GM23248 (cell line): ENCODE results near the gene CSH1. TPM values are rescaled to one million over a fixed set of nuclear protein-coding genes. Genes with fewer than 3 reads are reported as not detected.
A peak's percentile ranks its signal among the peaks of the same experiment; 100 is the strongest.
"Not testable (repeated sequence)": the region's sequence is repeated elsewhere in the genome, so short reads cannot be mapped to it uniquely, and the experiment has no call there.

Source experiments
- DNase-seq: peaks from one replicate; pipeline ENCODE4 v3.0.0-alpha.2; 2015
- H2AFZ ChIP-seq: fragments of 200-600 bp; sonication (generic); 2 replicates; pipeline ENCODE4 v1.6.1; 2016; ENCODE audit warnings: antibody characterized with exemption
- H3F3A ChIP-seq: fragments of 200-600 bp; sonication (generic); 2 replicates; pipeline ENCODE4 v1.6.1; 2016; ENCODE audit warnings: mild to moderate bottlenecking, antibody characterized with exemption, mixed run types; ENCODE audit not compliant: insufficient read depth
- H3K27ac ChIP-seq: fragments of 200-600 bp; sonication (generic); 2 replicates; pipeline ENCODE4 v1.5.1; 2016; ENCODE audit warnings: mild to moderate bottlenecking
- H3K27me3 ChIP-seq: fragments of 200-600 bp; sonication (generic); replicated peaks from 2 replicates; pipeline ENCODE4 v1.6.1; 2016; ENCODE audit warnings: mild to moderate bottlenecking; ENCODE audit not compliant: insufficient read depth
- H3K36me3 ChIP-seq: fragments of 200-600 bp; sonication (generic); 2 replicates; pipeline ENCODE4 v1.6.1; 2016; ENCODE audit warnings: low read depth, mild to moderate bottlenecking
- H3K4me1 ChIP-seq: fragments of 200-600 bp; sonication (generic); 2 replicates; pipeline ENCODE4 v1.6.1; 2016; ENCODE audit warnings: mild to moderate bottlenecking; ENCODE audit not compliant: insufficient read depth
- H3K4me2 ChIP-seq: fragments of 200-600 bp; sonication (generic); one replicate; pipeline ENCODE4 v1.6.1; 2016; ENCODE audit warnings: mild to moderate bottlenecking; ENCODE audit not compliant: unreplicated experiment
- H3K4me3 ChIP-seq: fragments of 200-600 bp; sonication (generic); 2 replicates; pipeline ENCODE4 v1.5.1; 2016; ENCODE audit warnings: mild to moderate bottlenecking
- H3K79me2 ChIP-seq: fragments of 200-600 bp; sonication (generic); 2 replicates; pipeline ENCODE4 v1.6.1; 2016; ENCODE audit warnings: mild to moderate bottlenecking; ENCODE audit not compliant: insufficient read depth
- H3K9ac ChIP-seq: fragments of 200-600 bp; sonication (generic); 2 replicates; pipeline ENCODE4 v1.6.1; 2016; ENCODE audit warnings: mild to moderate bottlenecking
- H3K9me2 ChIP-seq: fragments of 200-600 bp; sonication (generic); 2 replicates; pipeline ENCODE4 v1.6.1; 2016; ENCODE audit warnings: mixed run types, mild to moderate bottlenecking, moderate library complexity; ENCODE audit not compliant: insufficient read depth
- H3K9me3 ChIP-seq: fragments of 200-600 bp; sonication (generic); one replicate; pipeline ENCODE4 v1.6.1; 2017; ENCODE audit warnings: low read depth
- H4K20me1 ChIP-seq: fragments of 200-600 bp; sonication (generic); 2 replicates; pipeline ENCODE4 v1.6.0; 2016; ENCODE audit not compliant: insufficient read depth
- WGBS, 2 experiments: methylation state at CpG; one replicate each; pipeline ENCODE4 v1.1.6; 2015 to 2017; ENCODE audit warnings: low lambda C conversion rate in 2 of 2, low coverage in 1 of 2; ENCODE audit errors: missing lambda C conversion rate in 2 of 2; 5-methylcytosine and 5-hydroxymethylcytosine counted together
- in situ Hi-C: fragments of 300-500 bp; cut with MboI; formaldehyde crosslinking; loops from 2 replicates; pipeline ENCODE4 v1.15.0; 2020
- polyA plus RNA-seq: library from polyadenylated mRNA; unstranded; fragments of >200 nt; fragmentation: Nextera tagmentation; extraction: Ambion mirVana; gene quantifications from 2 replicates; pipeline ENCODE4 v1.2.1, GENCODE V29; 2016
- total RNA-seq: library from RNA; depleted of rRNA; stranded (reverse); fragments of >200 nt; shearing (Covaris generic); gene quantifications from 2 replicates; pipeline ENCODE4 v1.2.3, GENCODE V29; 2014

CSH1 gene
- total and polyA plus RNA-seq, 2 experiments from 2014 or later: not detected

GRCh38 chr17:63898899-63899798, 2.8 kb upstream of the CSH1 start:
- H4K20me1 ChIP-seq, H3K27ac ChIP-seq, H3K9ac ChIP-seq, H3K4me2 ChIP-seq, H3K79me2 ChIP-seq, H3K27me3 ChIP-seq, H3K9me3 ChIP-seq, H3K4me1 ChIP-seq, H3F3A ChIP-seq, in situ Hi-C loops, H2AFZ ChIP-seq, H3K4me3 ChIP-seq, H3K36me3 ChIP-seq, H3K9me2 ChIP-seq: not testable (repeated sequence)
- DNase-seq: peak; percentile 59
- WGBS, 2 experiments: 69 to 73% methylated on average over 6 of the region's 6 CpGs

- H3K36me3 ChIP-seq, H3K79me2 ChIP-seq, H3K4me2 ChIP-seq, H3K9me2 ChIP-seq, H4K20me1 ChIP-seq, in situ Hi-C loops, H3K9me3 ChIP-seq, H3K27ac ChIP-seq, DNase-seq, H3K27me3 ChIP-seq, H3K9ac ChIP-seq, H3K4me3 ChIP-seq, H3K4me1 ChIP-seq, H3F3A ChIP-seq, H2AFZ ChIP-seq: not testable (repeated sequence)
- 82 to 96% methylated on average over 7 to 8 of the region's 10 CpGs for WGBS, 2 experiments
Measured at GRCh38 chr17:63894821-63895220, 1.6 kb downstream of the CSH1 start.

DNA sequence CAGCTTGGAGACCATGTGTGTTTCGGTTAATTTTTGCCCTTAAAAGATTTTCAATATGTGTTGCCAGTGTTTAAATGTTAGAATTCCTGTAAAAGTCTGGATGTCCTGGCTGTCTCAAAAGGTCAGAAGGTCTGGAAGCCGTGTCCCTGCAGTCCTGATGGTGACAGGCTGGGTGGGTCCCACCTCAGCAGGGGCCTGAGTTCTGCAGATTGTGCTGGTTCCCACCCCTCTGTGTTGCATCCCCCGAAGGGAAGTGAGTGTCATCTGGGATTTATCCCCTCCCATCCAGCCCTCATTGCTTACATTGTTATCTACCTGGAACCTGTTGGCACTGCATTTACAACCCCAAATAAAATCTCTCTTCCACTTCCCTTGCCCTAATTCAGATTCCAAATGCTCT, 2.4 kb downstream of the CSH1 start:
- H3K9ac ChIP-seq, H3K9me3 ChIP-seq, H3K27ac ChIP-seq, H3K9me2 ChIP-seq, H3K4me2 ChIP-seq, H3K36me3 ChIP-seq, H3K27me3 ChIP-seq, DNase-seq, H3F3A ChIP-seq, H3K79me2 ChIP-seq, in situ Hi-C loops, H2AFZ ChIP-seq, H3K4me1 ChIP-seq, H3K4me3 ChIP-seq, H4K20me1 ChIP-seq: not testable (repeated sequence)
- WGBS, 2 experiments: 52 to 54% methylated on average over 3 of the region's 3 CpGs

GRCh38 chr17:63892316-63893037, 3.9 kb downstream of the CSH1 start:
- H3K4me2 ChIP-seq, in situ Hi-C loops, H3K9me2 ChIP-seq, H2AFZ ChIP-seq, H3K36me3 ChIP-seq, H3K79me2 ChIP-seq, H3K9ac ChIP-seq, H3F3A ChIP-seq, H3K4me3 ChIP-seq, H3K27me3 ChIP-seq, H3K9me3 ChIP-seq, H3K27ac ChIP-seq, H3K4me1 ChIP-seq, H4K20me1 ChIP-seq: not testable (repeated sequence)
- peak; percentile 15 for DNase-seq
- 68 to 69% methylated on average over 11 of the region's 11 CpGs for WGBS, 2 experiments

DNA sequence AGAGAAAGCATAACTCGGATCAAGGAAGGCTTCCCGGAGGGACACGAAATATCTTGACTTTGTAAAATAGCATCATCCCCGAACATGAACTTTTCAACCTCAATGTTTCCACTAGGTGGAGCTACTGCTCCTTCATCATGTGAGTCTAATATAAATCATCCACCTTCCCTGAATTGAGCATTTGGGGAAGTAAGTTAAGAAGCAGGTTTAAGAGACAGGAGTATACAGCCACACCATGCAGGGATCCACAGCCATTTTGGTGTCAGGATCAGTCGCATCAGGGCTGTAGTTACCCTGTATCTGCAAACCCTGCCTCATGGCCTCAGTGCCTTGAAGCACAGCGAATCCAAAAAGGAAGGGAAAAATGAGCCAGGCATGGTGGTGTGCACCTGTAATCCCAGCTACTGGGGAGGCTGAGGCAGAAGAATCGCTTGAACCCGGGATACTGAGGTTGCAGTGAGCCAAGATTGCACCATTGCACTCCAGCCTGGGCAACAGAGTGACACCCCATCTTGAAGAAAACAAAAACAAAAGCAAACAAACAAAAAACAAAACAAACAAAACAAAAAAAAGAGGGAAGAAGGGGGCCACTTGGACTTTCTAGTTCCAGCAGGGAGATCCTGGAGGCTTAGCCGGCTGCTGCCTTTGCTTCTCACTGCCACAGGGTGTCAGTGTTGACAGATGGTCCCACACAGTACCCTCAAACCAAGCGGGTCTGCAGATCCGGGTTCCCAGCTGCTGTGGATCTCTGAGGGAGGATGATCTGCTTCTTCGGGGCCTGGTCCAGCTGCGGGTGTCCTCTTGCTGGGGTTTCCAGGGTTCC, 7.1 kb downstream of the CSH1 start:
- H3K9me3 ChIP-seq, H3K27ac ChIP-seq, H3K4me2 ChIP-seq, H4K20me1 ChIP-seq, H3K4me1 ChIP-seq, H3F3A ChIP-seq, H3K79me2 ChIP-seq, in situ Hi-C loops, H3K27me3 ChIP-seq, H3K9ac ChIP-seq, H3K9me2 ChIP-seq, H3K36me3 ChIP-seq: not testable (repeated sequence)
- WGBS, 2 experiments: 8 to 12% methylated on average over 13 of the region's 13 CpGs
- DNase-seq: peak; percentile 70
- H2AFZ ChIP-seq: peak overlapping the region; percentile 65; the same call in 1 of the 2 replicates
- H3K4me3 ChIP-seq: peak overlapping the region; percentile 48; the same call in 1 of the 2 replicates

GRCh38 chr17:63885119-63885518, 11.3 kb downstream of the CSH1 start:
- H3F3A ChIP-seq, H3K4me3 ChIP-seq, in situ Hi-C loops, DNase-seq, H3K9ac ChIP-seq, H3K9me3 ChIP-seq, H3K4me2 ChIP-seq, H2AFZ ChIP-seq, H3K4me1 ChIP-seq, H3K27ac ChIP-seq, H4K20me1 ChIP-seq, H3K79me2 ChIP-seq, H3K36me3 ChIP-seq, H3K27me3 ChIP-seq, H3K9me2 ChIP-seq: not testable (repeated sequence)
- 77 to 90% methylated on average over 11 of the region's 11 CpGs for WGBS, 2 experiments

GRCh38 chr17:63882626-63883126, 13.7 kb downstream of the CSH1 start:
- H3K27ac ChIP-seq, H3F3A ChIP-seq, H3K9ac ChIP-seq, in situ Hi-C loops, H3K4me1 ChIP-seq, H3K4me3 ChIP-seq, H3K36me3 ChIP-seq, H3K27me3 ChIP-seq, DNase-seq, H4K20me1 ChIP-seq, H3K79me2 ChIP-seq, H3K9me3 ChIP-seq, H2AFZ ChIP-seq, H3K4me2 ChIP-seq, H3K9me2 ChIP-seq: not testable (repeated sequence)
- 79 to 81% methylated on average over 9 of the region's 9 CpGs for WGBS, 2 experiments
